IPS-NIHi7 (cell line): ENCODE measurements around the gene CCDC91.
"Not testable (repeated sequence)": the region's sequence is repeated elsewhere in the genome, so short reads cannot be mapped to it uniquely, and the experiment has no call there.

Experiments used
- DNase-seq: peaks from one replicate; pipeline ENCODE4 v3.0.0; 2012; ENCODE audit warnings: mixed read lengths; ENCODE audit errors: extremely low spot score

Gene CCDC91

DNA sequence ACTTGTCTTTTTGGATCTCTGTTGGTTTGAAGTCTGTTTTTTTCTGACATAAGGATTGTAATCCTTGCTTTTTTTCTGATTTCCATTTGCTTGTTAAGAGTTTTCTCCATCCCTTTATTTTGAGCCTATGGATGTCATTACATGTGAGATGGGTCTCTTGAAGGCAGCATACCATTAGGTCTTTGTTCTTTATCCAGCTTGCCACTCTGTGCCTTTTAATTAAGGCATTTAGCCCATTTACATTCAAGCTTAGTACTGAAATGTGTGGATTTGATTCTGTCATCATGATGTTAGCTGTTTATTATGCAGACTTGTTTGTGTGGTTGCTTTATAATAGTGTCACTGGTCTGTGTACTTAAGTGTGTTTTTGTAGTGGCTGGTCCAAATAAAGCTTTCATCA is 100.0 kb downstream of the CCDC91 start:
- DNase-seq, result no peak

DNA sequence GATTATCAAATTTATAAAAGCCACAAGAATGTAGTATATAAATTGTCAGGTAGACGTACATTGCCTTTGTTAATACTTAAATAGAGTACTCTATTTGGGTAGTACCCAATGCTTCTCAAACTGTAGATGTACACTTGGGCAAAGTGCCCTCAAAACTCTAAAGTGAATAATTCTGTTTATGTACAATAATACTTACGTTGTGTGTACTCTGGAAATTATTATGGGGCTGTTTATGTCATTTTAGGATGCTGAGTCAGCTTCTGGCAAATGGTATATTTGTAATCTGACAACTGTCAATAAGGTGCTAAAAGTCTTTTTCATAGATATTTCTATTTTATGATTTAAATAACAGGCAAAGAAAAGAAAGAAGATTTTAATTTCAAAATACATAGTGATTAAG is 102.4 kb downstream of the CCDC91 start:
- DNase-seq, result no peak

DNA sequence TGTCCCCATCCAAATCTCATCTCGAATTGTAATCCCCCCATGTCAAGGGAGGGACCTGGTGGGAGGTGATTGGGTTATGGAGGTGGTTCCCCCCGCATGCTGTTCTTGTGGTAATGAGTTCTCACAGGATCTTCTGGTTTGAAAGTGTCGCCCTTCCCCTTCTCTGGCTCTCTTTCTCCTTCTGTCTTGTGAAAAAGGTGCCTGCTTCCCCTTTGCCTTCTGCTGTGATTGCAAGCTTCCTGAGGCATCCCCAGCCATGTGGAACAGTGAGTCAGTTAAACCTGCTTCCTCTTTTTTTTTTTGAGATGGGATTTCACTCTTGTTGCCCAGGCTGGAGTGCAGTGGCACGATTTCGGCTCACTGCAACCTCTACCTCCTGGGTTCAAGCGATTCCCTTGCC is 104.0 kb downstream of the CCDC91 start:
- no peak for DNase-seq

DNA sequence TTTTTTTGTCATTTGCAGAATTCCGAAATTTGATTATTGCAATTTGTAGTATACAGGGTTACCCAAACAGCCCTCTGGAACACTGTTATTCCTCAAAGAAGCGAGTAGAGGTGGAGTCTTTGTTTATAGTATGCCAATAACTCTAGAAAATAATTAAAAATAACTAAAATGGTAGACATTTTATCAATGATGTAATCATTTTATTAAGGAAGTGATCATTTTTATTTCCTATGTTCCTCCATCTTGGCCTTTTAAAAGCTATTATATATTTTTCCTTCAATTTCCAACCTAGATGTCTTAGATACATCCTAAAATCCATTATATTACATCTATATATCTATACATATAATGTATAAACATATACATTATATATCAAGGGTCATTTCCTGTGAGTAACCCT is 106.0 kb downstream of the CCDC91 start:
- DNase-seq, result no peak

DNA sequence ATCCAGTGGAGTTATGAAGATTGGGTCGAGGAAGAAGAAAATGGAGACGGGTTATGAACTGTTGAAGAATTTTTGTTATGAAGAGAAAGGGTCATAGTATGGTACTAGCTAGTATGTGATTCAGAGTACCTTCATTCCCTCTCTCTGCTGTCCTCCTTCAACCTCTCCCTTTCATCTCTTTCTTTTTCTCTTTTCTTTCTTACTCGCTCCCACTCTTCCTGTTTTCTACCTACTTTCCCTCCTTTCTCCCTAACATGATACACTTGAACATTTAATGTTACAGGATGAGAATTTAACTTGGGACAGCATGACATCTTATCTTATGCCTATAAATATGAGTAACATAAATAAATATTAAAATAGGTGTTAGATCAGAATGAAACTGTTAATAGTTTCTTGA is 112.9 kb downstream of the CCDC91 start:
- DNase-seq, result no peak

DNA sequence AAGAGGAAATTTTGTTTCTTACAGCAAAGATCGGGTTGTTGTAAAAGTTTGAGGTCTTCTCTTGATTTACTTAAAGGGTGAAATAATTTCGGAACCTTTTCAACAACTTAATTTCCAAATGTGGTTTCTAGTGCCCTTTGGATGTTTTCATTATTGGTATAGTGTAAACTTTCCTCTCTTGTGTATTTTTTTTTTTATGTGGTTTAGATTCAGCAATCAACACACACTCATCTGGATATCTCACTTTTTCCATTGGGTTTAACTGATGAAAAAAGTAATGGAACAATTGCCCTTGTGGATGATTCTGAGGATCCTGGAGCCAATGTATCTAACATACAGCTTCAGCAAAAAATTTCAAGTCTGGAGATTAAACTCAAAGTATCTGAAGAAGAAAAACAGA is 116.3 kb downstream of the CCDC91 start:
- no peak for DNase-seq

DNA sequence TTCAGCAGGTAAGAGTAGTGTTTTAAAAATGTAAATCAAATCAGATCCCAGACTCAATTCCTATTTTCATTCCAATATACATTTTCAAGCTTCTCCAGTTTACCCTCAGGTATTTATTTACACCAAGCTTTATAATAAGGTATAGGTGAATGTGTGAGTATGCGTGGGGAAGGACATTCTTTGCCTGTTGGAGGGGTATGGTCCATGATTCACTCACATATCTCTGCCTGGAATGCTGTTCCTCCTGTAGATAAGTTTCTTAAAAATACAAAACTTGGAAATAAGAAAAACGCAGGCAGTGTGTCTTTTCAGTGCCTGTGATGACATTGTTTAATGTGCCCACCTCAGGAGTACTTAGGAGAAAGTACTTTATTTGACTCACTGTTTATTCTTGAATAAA is 118.6 kb downstream of the CCDC91 start:
- DNase-seq, result no peak

DNA sequence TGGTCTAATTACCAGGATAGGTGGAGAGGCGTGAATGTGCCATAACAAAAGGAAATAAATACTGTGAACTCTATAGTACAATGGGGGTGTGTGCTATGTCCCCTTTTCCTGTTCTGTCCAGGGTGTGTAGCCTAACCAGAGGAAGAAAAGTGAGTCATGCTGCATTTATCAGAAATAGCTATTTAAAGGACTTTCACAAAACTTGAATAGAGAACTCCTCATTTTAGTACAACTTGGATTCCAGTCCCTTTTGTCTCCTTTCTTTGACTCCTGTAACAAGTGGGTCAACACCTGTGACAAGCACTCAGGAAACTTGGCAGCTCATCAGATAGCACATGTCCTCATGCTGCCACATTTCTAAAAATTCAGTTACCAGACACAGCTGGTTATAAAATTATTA is 123.4 kb downstream of the CCDC91 start:
- no peak for DNase-seq

DNA sequence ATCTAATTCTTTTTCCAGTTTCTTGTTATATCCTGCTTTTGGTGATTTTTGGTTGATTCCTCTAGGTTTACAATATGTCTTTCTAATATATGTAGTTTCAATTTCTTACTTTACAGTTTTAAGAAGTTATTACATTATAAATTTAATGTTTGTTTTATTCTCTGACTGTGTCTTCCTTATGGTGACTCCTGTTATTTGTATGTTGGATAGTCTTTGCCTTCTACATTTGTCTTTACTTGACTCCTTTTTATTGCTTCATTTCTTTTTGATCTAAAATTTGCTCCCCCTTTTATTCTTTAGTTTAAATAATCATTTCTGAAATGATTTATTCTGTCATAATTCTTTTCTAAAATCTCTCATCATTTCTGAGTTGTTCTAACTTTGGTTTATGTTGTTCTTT is 125.8 kb downstream of the CCDC91 start:
- no peak for DNase-seq

DNA sequence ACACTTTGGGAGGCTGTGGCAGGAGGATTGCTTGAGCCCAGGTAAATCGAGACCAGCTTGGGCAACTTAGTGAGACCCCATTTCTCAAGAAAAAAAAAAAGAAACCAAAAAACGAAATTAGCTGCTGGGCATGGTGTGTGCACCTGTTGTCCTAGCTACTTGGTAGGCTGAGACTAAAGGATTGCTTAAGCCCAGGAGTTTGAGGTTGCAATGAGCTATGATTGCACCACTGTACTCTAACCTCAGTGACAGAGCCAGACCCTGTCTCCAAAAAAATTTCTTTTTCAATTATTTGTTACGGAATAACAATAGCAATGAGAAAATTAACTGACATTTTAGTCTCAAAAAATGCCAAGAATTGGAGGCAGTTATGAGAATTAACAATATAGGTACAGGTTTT is 128.0 kb downstream of the CCDC91 start:
- DNase-seq, result no peak

DNA sequence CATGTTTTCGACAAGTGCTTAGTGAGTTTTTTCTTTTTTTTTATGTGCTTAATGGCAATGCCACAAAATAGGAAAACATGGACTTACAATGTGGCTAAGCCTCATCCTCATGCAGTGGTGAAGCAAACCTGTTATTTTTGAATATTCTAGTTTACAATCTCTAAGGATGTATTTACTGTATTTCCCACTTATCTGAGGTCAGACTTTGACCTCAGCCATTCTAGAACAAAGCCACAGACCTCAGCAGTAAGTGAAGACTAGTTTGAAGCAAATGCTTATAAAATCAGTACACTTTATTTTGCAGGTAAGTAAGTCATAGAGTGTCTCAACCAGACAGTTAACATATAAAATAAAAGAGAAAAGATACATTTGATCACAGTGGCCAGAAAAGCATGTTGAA is 130.1 kb downstream of the CCDC91 start:
- DNase-seq, result no peak

DNA sequence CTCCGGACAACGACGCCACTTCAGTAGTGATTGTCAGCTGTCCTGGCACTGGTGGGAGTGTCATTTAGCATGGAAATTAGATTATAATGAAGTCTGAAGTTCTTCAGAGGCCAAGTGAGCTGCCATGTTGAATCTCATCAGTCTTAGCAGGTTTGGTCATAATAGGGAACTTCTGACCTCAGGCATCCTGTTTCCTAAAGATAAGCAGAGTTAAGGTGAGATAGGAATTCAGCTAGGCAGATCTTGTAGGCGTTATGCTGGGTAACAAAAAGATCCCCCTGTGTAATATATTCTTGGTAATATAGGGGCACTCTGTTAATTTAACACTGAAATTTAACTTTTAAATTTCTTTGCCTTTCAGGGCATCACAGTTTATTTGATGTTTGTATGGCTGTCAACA is 137.5 kb downstream of the CCDC91 start:
- DNase-seq, result no peak

DNA sequence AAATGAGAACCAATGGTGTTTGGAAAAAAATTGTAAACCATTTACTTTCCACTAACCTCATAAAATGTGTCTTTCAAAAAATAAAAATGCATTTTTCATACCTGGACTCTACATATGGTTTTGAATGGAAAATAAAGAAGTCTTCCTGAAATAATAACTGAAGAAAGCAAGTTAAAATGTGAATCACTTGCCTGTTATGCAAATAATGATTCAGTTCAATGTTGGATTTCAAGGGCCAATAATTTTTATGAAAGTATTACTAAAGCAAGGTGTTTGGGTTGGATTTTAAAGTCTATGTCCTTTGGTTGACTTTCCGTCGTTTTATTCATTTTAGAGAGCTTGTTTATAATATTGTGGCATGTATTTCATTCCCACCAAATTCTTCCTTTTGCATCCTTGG is 138.7 kb downstream of the CCDC91 start:
- DNase-seq, result no peak

DNA sequence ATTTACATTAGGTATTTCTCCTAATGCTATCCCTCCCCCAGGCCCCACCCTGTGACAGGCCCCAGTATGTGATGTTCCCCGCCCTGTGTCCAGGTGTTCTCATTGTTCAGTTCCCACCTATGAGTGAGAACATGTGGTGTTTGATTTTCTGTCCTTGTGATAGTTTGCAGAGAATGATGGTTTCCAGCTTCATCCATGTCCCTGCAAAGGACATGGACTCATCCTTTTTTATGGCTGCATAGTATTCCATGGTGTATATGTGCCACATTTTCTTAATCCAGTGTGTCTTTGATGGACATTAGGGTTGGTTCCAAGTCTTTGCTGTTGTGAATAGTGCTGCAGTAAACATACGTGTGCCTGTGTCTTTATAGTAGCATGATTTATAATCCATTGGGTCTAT is 139.5 kb downstream of the CCDC91 start:
- not testable (repeated sequence) for DNase-seq

DNA sequence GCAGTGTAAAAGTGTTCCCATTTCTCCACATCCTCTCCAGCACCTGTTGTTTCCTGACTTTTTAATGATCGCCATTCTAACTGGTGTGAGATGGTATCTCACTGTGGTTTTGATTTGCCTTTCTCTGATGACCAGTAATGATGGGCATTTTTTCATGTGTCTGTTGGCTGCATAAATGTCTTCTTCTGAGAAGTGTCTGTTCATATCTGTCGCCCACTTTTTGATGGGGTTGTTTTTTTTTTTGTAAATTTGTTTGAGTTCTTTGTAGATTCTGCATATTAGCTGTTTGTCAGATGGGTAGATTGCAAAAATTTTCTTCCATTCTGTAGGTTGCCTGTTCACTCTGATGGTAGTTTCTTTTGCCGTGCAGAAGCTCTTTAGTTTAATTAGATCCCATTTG is 140.0 kb downstream of the CCDC91 start:
- DNase-seq, result not testable (repeated sequence)

DNA sequence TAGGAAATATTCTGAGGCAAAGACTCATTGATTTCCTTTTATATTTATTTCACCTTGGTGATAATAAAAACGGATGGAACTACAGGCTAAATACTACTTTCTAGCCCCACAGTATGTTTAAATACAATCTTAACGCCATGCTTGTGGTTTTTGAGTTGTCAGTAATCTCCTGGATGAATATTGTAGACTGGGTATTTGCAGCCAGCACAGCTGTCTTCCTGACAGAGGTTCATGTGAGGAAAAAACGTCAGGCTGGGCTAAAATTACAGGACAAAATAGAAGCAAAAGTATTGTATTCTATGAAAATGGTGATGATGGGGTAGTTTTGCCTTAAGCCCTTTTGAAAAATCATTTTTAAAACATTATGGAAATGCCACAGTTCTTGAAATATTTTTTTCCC is 140.9 kb downstream of the CCDC91 start:
- DNase-seq, result no peak

DNA sequence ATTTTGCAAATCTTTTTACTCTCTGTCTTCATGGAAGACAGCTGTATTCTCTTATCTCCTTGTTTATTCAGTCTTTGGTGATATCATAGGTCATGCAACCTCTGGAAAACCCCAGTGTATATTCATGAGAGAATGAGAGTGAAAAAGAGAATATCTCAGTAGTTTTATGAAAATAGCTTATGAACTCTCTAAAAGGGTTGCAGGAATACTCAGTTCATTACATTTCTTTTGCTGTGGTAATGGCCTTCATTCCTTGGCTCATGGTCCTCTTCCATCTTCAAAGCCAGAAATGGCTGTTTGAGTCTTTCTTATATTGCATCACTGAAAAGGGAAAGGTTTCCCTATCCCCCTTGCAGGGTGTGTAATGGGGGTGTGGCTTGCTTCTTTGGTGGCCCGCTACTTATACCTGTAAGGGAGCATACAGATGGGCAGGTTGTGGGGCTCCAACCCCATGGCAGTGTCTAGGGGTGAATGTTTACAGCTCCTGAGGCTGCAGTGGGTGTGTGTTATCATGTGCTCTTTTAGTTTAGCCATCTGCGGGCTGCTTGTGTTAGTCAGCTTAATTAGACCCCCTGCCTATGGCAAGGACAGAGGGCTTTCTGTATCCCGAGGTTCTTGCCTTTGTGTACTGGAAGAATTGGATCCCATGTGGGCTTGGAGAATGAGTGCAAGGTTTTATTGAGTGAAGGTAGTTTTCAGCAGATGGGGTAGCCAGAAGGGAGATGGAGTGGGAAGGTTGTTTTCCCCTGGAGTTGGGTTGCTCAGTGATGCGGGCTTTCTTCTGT is 150.2 kb downstream of the CCDC91 start:
- DNase-seq, result no peak

DNA sequence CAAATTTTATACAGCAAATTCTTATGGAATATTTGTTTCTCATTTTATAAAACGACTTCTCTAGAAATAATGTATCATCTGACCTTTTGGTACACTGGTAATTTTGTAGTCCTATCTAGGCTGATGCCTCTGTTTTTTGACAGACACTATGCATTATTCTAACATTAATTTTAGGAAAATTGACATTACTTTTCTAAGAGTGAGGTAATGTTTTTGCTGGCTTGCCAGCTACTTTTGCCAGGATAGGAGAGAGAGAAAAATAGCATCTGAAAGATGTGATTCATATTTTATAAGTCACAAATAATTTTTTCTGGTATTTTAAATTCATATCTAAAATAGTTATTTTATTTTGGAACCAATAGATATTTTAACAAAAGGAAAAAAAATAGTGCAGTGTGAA is 153.5 kb downstream of the CCDC91 start:
- DNase-seq, result no peak

DNA sequence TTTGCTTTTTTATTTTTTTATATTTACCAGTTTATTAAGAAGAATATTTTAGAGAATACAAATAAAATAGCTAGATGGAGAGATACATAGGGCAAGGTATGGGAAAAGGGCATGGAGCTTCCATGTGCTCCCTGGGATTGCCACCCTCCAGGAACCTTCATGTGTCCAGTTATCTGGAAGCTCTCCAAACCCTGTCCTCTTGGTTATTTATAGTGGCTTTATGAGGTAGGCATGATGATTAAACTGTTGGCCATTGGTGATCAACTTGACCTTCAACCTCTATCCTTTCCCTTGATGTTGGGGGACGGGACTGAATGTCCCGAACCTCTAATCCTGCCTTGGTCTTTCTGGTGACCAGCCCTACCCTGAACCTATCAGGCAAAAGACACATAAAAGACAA is 156.3 kb downstream of the CCDC91 start:
- no peak for DNase-seq

DNA sequence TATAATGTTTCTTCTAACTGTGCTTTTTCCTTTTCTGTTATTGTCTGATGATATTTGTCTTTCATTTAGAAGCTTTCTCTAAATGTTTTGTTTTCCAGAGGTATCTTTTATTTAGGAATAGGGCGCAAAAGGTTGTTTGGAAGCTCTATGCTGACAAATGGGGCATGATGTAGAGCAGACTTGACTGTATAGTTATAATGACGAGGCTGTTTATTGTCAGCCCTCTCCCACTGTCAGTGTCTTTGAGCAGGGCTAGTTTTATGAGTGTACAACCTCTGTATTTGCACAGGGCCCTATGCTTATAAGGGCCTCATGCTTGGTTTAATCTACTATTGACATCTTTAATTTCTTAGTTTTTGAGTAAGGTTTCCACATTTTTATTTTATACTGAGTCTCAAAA is 158.9 kb downstream of the CCDC91 start:
- no peak for DNase-seq

DNA sequence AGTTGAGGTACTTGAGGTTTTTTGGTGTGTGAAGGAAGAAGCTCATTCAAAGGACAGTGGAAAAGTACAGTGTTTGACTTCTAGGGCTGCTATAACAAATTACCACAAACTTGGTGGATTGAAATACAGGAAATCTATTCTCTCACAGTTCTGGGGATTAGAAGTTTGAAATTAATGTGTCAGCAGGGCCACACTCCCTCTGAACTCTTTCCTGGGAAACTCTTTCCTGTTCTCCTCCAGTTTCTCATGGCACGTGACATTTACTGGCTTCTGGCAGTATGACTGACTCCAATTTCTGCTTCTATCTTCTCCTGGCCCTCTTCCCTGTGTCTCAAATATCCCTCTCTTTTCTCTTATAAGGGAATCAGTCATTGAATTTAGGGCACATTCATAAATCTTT is 160.2 kb downstream of the CCDC91 start:
- DNase-seq, result no peak

DNA sequence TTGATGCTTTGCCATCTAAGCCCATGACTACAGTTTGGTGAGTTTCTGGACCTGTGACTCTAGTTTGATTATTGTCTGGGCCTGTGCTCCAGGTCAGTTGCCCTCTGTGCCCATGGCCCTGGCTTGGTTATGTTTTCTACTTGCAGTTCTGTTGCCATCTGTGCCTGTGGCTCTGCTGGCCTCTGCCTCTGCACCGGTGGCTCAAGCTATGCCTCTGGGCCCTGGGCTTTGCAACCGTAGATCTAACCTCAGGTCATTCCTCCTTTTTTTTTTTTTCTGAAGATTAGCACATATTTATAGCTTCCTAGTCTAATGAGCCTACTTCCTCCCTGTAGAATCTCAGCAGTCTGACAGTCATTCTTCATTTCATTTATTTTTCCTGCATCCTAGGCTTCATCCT is 161.2 kb downstream of the CCDC91 start:
- DNase-seq, result no peak

DNA sequence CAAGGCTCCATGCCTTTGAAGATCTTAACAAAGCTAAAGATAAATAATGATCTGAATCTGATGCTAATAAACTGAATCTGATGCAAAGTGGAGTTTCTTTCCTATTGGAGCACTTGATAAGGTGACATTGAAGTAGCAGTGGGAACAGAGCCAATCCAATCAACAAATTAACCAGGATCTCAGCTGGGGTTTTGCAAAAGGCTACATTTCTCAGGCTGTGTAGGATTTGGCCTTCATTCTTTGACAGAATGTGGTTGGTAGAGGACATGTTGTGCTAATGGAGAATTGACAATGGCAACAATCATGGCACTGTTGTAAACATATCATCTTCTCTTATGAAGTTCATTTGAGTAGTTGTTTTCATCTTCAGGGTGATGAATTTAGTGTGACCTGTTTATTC is 164.9 kb downstream of the CCDC91 start:
- no peak for DNase-seq

DNA sequence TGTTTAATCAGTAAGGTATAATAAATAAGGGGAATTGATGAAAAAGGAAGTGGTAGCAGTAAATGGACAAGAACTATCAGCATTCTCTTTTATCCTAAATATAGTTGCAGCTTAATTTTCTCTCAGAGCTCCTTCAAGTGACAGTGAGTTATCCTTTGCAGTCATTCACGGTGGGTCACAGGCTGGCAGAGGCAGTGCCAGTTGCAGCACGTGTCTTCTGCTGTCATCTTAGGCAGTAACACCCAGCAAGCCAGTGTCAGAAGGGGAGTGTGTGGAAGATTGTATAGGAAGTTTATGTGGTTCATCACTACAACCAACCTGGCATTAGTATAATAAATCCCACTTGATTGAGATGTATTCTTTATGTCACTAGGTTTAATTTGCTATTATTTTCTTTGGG is 170.0 kb downstream of the CCDC91 start:
- DNase-seq, result no peak
